Mammary epithelial cell (primary cell): ENCODE measurements around the gene PIGBOS1.

Experiments
- CTCF ChIP-seq, 2 donors: IDR thresholded peaks in 1 of 2; conservative IDR thresholded peaks in 1 of 2; 2 replicates each; pipeline ENCODE4 v1.5.1; 2011 to 2012; ENCODE audit warnings: inconsistent platforms in 2 of 2, low read length in 2 of 2, mild to moderate bottlenecking in 2 of 2, control low read depth in 1 of 2, low read depth in 1 of 2; ENCODE audit not compliant: insufficient read depth in 1 of 2; ENCODE audit errors: extremely low read depth in 1 of 2
- EZH2 ChIP-seq: IDR thresholded peaks from 2 replicates; pipeline ENCODE4 v1.6.1; 2012; ENCODE audit warnings: low read length, inconsistent platforms, borderline replicate concordance

- TF ChIP-seq CTCF (conservative IDR thresholded peaks at IDR 0.05 in 1 of 2, IDR thresholded peaks at IDR 0.05 in 1 of 2; ENCODE audit: extremely low read depth in 1 of 2, insufficient read depth in 1 of 2, low read depth in 1 of 2, low read length in 2 of 2) (no peak), EZH2 (no peak)
Measured at GRCh38 chr15:55289746-55290527, 29.0 kb downstream of the PIGBOS1 start, which contains the start of gene RAB27A.
